HuH-7.5 (cell line): ENCODE results near the gene COA7.
A peak's percentile ranks its signal among the peaks of the same experiment; 100 is the strongest.

ENCODE experiments used
- DNase-seq: peaks from one replicate; pipeline ENCODE4 v3.0.0; 2011; ENCODE audit warnings: low spot score

COA7 gene

DNA sequence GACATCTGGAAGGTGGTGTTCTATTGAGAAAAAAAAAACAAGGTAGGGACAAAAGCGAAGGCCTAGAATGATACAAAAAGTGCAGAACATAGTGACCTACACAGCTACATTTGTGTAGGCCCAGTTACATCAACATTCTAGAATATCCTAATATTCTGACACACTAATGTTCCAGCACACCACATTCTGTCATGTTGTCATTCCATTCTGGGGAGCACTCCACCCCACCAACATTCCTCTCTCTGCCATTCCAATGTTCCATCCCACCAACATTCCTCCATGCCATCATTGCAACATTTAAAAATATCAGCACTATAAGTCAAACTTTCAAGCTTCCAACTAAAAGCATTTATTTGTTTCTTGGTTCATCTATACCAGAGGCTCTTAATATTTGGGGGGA is 28.5 kb downstream of the COA7 start:
- no peak for DNase-seq

DNA sequence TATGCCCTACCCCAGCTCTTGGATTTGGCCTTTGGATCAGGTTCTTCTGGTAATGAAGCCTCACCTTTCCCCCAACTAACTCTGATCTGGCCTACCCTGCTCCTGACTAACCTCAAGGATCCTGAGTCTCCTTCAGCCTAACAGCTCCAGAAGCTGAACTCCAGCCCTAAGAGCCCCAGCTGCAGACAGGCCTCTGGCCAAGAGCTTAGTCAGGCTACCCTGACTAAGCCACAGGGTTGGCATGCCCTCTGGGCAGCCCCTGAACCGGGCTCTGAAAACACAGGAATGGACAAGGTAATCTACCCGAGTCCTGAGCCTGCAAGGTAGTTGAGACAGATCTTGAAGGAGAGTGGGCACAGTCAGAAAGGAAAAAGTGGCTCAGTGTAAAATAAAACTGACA is 29.4 kb downstream of the COA7 start:
- DNase-seq: no peak

DNA sequence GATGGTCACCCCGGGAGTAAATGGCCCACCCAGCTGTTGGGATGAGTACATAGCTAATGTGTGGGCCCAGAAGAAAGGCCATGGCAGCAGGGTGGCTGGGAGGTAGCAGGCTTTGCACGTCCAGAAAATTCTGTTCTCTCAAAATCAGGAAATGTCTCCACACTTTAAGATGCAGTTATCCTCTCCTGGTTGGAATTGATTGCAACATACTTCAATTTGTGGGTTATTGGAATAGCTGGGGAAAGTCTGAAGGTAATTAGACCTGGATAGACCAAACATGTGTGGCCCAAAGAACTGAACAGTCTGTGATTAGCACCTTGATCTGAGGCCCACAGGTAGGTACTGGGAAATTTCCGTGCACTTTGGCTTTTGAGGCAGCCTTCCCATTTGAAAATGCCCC is 30.2 kb downstream of the COA7 start:
- no peak for DNase-seq

DNA sequence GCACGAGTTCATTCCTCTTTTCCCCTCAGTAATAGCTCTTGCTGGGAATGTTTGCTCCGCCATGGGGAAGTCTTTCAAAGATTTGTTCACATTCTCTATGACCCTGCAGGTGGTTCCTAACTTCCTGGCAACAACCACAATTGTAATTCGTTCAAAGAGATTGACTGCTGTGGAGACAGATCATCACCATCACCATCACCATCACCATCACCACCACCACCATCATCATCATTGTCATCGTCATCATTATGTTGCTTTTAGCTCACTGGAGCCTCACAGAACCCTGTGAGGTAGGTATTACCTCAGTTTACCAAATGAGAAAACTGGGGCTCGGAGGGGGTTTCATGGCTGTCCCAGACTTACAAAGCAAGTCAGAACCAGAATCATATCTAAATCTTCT is 30.9 kb downstream of the COA7 start:
- no peak for DNase-seq

DNA sequence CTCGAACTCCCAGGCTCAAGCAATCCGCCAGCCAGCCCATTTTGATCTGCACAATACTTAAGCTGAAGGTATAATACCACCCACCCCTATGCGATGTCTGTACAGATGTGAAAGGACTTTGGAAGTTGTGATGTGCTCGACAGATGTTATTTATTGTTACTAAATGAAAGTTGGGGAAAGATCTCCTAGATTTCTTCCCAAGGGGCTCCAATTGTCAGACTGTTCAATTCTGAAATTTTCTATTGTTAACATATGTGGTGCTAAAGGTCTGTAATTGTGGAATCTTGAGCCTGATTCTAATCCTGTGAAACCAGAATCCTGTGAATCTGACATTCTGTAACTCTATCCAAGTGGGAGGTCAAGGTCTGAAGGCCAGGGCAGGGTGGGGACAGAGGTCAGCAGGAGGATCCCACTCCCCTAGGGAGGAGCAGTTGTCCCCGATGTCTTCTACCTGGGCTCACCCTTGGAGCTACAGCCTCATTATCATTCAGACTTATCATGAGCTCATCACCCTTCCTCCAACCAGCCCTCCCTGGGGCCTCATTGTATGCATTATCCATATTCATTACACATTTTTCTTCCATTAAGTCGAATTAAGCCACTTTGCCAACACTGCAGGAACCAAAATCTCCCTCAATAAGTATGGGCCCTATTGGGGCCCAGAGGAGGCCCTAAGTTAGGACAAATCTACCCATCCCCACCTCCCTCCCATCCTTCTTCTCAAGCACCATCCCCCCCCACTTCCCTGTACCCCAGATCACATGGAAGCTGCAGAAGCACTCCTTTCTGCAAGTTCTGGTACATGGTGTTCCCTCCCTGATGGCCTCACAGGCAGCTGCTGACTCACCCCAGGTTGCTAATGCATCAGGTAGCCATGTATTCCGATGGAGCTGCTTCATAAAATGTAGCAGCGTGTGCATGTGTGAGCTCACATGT is 32.9 kb downstream of the COA7 start:
- DNase-seq: no peak

DNA sequence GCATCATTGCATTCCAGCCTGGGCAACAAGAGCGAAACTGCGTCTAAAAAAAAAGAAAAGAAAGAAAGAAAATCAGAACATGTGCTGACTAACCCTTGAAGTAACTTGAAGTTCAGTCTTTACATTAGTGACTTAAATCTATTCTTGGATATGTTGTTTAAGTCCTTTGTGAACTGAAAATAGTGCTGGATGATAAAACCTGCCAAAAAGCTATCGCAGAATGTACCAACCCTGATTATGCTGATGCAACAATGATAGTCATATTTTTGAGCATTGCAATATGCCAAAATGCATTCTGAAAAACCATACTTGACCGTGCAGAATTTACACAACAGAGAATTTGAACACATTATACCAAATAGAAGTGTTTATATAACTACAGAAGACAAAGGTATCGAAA is 34.4 kb downstream of the COA7 start:
- no peak for DNase-seq

DNA sequence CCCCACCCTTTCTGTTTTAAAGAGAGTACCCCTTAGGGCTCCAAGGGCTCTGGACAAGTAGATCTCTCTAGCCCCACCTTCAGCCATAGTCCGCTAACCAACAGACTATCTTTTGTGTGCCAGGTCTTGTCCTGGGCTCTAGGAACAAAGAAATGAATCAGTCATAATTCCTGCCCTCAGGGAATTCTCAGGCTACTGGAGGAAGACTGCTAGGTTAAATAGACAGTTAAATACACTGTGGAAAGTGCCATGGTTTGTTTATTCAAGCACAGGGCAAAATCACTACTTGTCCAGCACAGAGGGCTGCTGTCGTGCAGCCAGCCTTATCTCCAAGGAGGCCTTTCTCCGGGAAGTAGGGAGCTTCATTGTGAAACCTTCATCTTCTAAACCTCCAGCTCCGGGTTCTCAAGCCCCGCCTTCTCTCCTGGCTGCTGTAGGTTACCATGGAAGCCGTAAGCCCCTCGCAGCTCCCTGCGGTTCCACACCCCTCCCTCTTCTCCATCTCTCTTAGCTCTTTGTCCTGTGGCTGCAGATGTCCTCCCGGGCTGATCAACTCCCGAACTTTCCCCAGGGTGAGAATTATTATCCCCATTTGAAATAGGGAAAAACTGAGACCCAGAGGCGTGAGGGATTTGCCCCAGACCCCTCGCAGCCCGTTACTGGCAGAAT is 35.4 kb downstream of the COA7 start:
- DNase-seq: no peak

DNA sequence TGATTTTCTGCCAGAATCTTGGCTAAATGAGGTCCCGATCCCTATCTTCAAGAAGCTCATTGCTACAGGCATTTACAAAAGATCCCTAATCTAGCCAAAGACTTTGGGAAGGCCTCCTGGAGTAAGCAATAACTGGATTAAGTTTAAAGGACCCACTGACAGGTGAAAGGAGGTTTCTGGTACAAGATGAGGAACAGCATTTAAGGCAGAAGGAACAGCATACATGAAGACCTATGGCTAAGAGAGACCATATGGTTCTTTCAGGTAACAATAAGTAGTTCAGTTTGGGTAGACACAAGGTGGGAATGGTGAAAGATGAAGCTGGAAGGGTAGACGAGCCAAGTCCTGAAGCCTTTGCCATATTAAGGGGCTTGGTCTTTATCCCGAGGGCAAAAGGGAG is 37.3 kb downstream of the COA7 start:
- DNase-seq: no peak

DNA sequence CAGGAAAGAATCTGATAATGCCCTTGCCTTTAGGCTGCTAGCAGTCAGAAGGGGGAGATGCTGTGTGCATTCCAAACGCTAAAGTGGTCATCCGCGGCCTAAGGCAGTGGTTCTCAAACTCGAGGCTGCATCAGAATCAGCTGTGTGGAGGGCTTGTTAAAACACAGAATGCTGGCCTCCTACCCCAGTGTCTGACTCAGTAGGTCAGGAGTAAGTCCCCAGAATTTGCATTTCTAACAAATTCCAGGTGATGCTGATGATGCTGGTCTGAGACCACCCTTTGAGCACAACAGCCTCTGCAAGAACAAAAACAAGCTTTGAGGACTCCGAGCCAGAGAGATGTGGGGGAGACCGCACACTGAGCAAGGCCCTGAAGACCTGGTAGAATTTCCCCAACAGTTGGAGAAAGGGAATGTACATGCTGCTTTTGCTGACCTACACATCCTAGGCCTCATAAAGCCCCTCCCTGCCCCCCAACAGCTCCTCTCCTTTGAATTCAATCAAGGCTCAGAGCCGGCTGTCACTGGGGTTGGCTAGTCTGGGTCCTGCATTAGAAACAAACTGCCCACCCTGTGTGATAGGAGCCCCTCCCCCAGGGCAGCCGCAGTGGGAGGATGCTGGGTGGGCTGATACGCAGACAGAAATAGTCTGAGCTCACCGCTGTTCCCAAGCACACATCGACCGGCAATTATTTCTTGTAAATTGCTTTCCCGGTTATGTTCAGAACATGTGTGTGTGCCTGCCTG is 38.1 kb downstream of the COA7 start:
- no peak for DNase-seq

DNA sequence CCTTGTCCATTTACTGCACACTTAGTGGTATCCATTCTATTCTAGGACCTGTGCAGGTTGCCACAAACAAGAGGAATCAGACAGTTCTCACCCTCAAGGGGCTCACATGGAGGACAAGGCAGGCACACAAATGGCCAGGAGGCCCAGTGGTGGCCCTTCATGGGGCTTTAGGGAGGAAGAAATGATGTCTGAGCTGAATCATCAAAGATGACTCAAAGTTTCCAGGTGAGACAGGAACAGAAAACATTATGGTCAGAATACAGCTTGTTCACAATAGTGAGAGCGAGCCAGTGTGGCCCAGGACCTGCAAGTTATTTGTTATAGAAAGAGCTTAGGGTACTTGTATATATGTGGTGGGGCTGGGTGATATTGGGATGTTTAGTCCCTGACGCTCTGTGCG is 38.8 kb downstream of the COA7 start:
- DNase-seq: no peak

DNA sequence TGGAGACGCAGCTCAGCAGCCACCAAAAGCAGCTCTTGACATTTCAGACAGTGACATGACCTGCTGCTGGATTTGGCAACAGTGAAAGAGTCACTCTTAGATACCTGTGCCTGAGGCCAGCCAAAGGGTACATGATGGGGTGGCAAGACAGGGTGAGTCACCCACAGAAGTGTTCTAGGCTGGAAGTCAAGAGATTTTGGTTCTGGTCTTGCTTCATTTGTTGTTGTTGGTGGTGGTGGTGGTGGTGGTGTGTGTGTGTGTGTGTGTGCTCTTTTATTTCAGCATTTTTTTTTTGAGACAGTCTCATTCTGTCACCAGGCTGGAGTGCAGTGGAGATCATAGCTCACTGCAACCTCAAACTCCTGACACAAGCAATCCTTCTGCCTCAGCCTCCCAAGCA is 39.4 kb downstream of the COA7 start:
- DNase-seq: no peak

DNA sequence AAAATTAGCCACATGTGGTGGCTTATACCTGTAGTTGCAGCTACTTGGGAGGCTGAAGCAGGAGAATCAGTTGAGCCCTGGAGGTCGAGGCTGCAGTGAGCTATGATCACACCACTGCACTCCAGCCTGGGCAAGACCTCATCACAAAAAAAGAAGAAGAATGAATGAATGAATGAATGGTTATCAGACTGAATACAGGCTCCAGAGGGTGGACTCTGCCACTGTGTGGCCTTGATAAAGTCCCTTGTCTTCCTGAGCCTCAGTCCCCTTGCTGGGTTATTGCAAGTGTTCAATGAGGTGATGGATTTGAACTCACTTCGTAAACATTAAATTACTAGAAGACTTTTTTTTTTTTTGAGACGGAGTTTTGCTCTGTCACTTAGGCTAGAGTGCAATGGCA is 40.4 kb downstream of the COA7 start:
- DNase-seq: no peak

DNA sequence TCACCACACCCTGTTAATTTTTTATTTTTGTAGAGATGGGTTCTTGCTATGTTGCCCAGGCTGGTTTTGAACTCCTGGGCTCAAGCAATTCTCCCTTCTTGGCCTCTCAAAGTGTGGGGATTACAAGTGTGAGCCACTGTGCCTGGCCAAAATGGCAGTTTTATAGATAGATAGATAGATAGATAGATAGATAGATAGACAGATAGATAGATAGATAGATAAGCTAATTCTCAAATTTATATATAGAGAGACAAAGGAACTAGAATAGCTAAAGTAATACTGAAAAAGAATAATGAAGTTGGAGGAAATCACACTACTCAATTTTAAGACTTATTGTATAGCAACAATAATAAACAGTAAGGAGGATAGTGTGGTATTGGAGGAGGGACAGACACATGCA is 44.1 kb downstream of the COA7 start:
- no peak for DNase-seq

DNA sequence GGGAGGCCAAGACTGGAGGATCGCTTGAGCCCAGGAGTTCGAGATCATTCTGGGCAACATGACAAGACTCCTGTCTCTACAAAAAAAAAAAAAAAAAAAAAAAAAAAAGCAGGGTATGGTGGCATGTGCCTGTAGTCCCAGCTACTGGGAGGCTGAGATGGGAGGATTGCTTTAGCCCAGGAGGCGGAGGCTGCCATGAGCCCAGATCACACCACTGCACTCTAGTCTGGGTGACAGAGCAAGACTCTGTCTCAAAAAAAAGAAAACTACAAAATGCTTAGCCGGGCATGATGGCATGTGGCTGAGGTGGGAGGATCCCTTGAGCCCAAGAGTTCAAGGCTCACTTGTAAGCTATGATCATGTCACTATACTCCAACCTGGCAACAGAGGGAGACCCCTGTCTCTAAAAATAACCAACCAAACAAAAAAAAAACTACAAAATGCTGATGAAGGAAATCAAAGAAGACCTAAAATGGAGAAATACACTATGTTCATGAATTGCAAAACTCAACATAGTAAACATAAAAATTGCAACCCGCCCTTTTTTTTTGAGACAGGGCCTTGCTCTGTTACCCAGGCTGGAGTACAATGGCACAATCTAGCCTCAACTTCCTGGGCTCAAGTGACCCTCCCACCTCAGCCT is 44.8 kb downstream of the COA7 start:
- DNase-seq: no peak

DNA sequence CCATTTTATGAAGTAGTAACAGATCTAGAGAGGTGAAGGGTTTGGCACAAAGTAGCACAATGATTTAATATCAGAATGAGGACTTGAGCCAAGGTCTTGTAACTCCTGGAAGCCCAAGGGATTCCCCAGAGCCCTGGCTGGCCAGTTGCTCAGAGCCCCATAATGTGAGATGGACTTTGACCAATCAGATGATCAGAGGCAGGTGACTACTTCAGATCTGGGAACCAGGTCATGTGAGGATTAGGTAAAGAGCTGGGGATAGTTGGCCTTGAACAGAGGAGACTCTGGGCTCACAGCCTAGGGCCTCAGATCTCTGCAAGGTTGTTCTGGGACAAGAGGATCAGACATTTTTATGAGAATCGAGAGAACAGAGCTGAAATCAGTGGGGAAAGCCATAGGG is 46.2 kb downstream of the COA7 start:
- DNase-seq: peak; percentile 39

DNA sequence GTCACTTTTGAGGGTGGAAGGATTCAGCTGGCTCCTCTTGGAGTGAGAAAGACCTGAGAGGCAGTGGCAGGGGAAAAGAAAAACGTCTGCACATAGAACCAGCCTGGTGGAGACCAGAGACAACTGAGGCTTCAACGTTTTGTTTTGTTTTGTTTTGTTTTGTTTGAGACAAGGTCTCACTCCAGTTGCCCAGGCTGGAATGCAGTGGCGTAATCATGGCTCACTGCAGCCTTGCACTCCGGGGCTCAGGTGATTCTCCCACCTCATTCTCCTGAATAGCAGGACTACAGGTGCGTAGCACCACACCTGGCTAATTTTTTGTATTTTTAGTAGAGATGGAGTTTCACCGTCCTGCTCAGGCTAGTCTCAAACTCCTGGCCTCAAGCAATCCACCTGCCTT is 52.9 kb downstream of the COA7 start:
- DNase-seq: no peak

DNA sequence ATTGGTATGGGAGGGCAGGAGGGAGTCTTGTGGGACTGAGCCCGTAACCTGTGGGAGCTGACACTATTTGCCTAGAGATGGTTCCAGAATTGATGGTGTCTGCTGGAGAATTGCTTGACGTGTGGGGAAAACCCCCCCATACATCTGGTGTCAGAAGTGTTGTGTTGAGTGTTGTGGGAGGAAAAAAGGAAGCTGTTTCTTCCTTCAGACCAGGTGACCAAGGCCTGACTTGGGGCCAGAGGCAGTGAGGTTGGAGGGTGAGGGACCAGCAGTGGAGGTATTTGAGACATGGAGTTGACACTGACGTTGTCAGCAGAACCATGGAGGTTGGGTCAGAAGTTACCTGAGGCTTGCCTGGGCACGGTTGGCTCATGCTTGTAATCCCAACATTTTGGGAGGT is 56.8 kb downstream of the COA7 start:
- no peak for DNase-seq

DNA sequence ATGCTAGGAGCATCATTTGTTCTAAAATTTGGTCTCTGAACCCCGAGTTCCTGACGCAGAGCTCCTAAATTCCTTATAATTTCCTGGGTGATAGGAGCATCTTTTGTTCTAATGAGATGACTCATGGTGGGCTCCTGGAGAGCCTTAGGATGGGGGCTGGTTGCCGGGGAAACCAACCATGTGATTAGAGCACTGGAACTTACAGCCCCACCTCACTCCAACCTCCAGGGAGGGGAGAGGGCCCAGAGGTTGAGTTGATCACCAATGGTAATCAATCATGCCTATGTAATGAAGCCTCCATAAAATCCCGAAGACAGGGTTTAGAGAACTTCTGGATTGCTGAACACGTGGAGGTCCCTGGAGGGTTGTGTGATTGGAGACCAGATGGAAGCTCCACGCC is 57.5 kb downstream of the COA7 start:
- no peak for DNase-seq

DNA sequence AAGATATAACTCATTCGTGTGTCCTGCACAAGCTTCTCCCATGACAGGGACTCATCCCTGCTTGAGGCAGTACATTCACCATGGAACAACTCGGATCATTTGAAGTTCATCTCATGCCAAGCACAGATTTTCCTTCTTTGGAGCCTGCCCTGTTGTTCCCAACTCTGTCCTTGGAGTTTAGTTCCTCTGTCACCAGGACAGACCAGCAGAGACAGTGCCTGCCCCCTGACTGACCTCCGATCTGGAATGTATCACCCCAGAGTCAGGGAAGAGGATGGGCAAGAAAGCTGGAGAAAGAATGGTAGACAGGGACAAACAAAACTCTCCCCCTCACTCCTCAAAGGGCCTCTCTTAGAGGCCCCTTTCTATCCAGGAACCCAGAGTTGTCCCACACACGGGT is 60.2 kb downstream of the COA7 start:
- DNase-seq: no peak

DNA sequence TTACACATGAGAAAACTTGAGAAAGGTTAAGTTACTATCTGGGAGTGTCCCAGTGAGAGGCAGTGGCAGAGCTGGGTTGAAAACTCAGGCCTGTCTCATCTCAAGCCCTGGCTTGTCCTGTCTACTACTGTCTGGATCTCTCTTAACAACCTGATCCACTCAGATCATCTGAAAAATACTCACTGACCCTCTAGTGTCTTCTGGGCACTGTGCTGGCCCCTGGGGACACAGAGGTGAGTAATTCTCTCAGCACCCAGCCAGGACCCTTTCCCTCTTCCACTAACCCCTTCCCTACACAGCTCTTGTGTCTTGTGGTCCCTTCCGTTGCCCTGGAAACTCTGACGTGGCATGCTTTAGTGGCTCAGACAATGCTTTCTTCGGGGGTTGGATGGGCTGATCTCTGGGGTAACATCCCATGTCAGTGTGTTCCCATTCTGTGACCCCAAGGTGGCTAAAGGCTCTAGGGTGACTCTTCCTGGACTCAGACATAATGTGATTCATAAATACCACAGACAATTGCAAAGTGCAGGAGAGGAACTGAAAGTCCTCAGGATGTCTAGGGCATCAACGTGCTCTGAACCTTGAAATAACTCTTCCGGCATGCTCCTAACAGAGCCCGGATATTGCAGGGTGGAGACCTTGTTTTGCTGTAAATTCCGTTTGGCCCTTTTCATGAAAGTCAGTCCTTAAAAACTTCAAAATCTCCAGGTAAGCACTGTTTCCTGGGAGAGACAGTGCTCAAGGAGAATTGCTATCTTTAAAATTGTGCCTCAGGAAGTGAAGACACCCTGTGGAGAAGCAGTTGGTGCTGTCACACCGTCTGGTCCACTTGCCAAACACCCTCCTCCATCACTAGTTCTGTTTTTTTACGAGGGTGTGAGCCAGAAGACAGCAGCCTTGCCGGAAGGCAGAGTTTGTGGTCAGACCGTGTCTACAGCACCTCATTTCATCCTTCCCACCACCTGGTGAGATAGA is 61.1 kb downstream of the COA7 start:
- no peak for DNase-seq
